GM21390 (cell line): ENCODE data around the gene ZNF181.

Source experiments
- ATAC-seq: cut with Tn5 transposase; IDR thresholded peaks from one replicate; pipeline ENCODE4 v1.9.1; 2021; ENCODE audit not compliant: unreplicated experiment

ZNF181 gene

DNA sequence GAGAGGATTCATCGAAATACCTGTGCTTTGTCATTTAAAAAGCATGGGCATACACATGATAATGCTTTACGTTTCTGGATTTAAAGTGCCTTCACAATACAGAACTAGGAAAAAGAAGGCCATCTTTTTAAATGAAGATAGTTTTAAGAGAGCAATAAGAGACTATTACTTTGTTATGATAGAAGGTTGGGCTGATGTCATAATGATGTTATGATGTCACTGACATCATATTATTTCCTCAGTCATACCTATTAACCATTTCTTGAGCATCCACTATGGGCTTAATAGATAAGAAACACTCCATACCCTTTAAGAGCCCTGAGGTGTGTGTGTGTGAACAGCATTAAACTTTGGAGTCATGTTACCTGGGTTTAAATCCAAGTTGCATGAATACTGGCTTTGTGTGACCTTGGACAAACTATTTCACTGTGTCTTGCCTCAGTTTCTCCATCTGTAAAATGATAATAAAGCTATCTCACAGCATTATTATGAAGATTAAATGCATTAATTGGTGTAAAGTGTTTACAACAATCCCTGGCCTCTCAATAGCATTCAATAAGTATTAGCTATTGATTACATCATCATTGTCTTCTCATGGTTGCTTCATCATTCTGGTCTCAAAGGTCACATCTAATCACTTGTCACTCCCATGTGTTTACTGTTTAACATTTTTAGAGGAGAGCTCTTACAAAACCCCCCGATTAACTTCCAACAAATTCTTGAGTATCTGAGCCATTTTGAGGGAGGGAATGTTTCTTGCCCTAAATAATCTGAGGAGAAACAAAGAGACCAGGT is 11.1 kb downstream of the ZNF181 start:
- no peak for ATAC-seq

DNA sequence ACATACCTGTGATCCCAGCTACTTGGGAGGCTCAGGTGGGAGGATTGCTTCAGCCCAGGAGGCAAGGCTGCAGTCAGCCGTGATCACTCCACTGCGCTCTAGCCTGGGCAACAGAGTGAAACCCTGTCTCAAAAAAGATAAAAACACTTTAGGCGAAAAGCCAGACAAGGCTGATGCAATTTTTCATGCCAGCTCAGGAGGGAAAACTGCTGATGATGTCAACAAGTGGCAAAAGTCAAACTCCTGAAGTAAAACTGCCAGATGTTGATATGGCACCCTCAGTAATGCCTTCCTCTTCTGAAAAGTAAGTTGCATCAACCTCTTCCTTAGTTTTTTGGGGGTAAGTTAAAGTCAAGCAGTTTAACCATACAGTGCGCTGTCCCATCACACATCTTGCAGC is 23.4 kb downstream of the ZNF181 start:
- no peak for ATAC-seq

DNA sequence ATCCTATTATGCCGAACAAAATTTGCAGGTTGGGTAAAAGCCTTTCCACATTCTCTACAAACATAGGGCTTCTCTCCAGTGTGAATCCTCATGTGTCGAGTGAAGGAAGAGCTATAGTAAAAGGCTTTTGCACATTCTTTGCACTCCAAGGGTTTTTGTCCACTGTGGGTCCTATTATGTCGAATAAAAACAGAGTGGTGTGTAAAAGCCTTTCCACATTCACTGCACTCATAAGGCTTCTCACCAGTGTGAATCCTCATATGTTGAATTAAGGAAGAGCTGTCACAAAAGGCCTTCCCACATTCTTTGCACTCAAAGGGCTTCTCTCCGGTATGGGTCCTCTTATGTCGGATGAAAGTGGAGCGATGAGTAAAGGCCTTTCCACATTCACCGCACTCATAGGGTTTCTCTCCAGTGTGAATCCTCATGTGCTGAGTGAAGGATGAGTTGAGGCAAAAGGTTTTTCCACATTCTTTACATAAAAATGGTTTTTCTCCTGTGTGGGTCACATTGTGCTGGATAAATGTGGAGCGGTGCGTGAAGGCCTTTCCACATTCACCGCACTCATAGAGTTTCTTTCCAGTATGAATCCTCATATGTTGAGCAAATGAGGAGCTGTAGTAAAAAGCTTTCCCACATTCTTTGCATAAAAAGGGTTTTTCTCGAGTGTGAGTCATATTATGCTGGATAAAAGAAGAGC is 25.3 kb downstream of the ZNF181 start:
- ATAC-seq = no peak

DNA sequence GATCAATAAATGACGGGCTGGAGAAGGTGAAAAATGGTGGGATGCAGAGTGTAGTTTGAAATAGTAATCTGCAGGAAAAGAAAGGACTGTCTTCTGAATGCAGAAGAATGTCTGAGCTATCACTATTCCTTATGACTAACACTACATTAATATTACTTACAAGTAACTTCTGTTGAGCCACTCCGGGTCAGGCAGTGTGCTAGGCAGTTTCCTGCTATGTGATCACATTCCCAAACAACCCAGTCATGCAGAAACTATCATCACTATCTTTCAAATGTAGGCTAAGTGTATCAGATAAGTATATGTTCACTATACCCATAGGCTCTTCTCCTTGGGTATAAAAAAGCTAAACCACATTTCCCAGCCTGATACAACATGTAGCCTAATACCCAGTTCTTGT is 32.3 kb downstream of the ZNF181 start:
- no peak for ATAC-seq

DNA sequence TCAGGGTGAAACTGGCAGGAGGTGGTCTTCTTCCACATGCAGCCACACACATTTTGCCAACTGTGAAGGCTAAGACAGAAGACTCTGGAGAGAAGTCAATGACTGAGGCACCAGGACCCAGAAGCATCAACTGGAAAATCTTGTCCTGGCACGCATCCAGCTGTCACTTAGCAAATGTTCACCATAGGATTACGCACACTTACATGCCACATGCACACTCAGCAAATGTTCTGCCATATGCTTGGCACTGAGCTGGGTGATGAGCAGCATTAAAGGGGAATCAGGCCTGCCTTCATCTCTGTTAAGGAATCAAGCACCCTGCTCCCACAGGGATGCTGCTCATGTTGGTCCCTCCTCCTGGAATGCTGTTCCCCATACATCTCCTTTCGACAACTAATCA is 33.9 kb downstream of the ZNF181 start:
- no peak for ATAC-seq

DNA sequence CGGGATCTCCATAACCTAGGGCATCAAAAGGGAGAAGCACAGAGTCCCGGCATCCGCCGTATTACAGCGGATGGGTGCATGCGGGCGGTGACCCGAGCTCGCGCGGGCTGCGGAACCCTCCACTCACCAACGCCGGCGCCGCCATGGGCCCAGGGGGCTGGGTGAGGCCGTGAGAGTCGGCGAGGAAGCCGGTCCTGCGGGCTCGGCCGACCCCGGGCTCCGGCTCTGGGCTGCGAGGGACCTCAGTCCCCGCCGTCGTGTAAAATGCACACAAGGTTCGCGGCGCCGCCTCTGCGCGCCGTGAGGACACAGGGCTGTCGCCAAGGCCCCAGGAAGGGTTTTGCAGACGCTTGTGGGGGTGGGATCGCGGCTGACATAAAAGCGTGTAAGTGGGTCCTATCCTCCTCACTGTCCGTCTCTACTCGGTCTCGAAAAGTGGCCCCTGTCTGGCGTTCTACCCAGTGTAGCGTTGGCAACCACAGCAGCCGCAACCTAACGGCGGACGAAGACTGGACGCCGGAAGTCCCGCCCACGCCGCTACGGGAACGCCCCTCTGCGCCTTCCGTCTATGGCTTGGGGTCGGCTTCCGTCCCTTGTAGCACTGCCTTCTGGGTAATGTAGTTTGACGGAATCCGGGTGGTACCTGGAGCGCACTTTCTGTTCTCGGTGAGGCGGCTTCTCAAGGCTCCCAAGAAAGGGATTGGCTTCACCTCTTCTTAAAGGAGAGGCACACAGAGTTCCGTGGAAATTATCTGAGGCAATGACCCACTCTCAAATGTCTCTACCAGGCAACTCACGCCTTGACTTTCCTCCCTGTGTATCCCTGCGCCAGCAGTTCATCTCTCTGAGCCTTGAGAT is 38.9 kb downstream of the ZNF181 start, which contains the start of gene ZNF599:
TSS of gene ZNF599 (minus strand) at position 519 of the 858 bp plus-strand sequence. CDS start at position 145, 374 bp downstream.
- ATAC-seq = peak; percentile 96

DNA sequence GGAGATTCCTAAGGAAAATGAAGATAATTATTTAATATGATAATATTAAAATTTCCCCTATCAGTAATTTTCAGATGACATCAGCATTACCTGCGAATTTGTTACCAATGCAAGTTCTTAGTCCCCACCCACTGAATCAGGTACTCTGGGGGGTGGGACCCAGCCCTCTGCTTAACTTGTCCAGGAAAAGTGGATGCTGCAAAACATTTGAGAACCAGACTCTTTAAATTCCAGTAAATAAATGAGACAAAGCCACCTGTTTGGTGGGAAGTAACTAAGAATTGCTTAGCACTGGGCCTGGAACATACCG is 39.5 kb downstream of the ZNF181 start:
- no peak for ATAC-seq

DNA sequence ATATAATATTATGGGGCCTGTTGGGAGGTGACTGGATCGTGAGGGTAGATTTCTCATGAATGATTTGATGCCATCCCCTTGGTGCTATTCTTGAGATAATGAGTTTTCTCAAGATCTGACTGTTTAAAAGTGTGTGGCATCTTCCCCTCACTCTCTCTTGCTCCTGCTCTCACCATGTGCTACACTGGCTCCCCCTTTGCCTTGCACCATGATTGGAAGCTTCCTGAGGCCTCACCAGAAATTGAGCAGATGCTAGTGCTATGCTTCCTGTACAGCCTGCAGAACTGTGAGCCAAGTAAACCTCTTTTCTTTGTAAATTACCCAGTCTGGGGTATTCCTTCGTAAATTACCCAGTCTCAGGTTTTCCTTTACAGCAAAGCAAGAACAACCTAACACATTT is 40.8 kb downstream of the ZNF181 start:
- no peak for ATAC-seq

DNA sequence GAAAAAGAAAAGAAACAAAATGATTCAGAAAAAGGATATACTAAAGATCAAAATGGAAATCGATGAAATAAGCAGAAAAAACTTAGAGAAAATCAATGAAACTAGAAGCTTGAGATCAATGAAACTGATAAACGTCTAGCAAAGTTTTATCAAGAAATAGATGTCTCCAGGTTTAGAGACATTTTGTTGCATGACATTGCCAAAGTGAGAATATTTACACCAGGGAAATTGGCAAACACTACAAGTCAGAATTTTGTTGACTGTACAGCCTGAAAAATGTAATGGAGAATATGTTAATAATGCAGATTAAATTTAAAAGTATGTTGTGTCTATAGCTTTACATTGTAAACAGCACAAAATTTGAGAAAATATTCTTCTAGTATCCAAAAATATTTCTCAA is 44.3 kb downstream of the ZNF181 start:
- ATAC-seq = no peak

DNA sequence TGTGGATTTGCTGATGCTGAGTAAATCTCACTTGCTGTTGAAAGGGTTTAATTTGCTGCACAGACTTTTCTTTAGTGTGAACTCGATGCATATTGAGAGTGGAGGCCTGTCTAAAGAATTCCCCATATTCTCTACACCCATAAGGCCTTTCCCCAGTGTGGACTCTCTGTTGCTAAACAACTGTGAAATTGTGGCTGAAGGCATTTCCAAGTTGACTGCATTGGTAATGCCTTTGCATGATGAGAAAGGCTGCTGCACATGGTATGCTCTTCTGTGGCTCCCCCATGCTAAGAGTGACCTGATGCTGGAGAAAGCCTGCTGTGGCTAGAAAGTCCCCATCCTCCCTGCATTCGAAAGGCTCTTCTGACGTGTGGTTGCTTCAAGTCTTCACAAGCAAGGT is 45.6 kb downstream of the ZNF181 start:
- ATAC-seq = no peak

DNA sequence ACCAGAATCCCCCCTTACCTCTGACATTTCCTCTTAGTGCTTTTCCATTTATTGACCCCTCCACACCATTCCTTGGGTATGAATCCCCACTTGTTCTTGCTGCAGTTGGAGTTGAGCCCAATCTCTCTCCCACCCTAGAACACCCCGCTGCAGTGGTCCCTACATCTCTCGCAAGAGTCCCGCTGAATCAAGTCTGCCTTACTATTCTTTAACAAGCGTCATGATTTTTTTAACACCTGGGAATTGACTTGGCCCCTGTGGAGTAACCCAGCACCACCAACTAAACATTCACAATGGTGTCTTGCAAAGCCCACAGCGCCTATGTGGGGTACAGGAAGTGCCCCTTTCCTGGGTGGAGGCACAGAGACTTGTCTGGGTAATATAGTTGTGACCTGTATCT is 52.2 kb downstream of the ZNF181 start:
- no peak for ATAC-seq

DNA sequence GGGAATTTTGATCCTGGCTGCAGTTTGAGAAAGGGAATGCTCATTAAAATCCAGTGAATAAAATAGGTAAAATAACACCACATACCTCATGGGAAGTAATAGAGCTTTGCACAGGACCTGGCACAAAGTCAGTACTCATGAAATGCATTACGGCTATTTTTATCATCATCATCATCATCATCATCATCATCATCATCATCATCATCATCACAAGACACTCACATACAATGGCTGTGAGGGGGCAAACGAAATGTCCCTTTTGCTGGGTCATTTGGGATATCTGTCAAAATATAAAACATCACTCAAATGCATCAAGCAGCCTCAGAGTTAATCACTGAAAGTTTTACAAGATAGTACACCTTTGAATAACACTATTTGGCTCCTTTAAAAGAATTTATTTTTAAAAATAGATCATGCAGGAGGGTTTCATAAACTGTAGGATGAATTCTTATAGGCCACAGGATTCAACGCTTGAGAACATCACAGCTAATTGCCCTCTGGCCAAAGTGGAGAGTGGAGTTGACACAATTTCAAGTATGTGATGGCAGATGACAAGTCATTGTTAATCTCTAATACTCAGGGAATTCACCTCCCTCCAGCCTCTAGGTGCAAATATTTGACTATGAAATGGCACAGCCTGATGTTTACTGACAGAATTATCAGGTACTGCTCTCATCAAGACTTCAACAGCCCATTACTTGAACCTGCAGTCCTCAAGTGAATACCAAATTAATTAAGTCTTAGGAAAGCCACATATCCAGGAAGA is 53.2 kb downstream of the ZNF181 start:
- no peak for ATAC-seq

DNA sequence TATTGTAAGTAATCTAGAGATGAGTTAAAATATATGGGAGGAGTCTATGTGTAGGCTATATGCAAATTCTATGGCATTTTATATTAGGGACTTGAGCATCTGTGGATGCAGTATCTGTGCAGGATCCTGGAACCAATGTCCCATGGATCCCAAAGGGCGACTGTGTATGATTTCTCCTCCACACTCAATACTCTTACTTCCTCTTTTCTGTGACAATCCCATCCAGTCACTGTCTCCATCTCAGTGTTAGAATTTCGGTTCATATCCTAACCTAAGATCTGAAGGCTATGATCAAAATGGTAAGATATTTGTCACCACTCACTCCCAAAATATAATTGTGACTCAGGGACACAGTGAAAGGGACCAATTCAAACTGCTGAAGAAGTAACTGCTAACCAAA is 54.0 kb downstream of the ZNF181 start:
- no peak for ATAC-seq

DNA sequence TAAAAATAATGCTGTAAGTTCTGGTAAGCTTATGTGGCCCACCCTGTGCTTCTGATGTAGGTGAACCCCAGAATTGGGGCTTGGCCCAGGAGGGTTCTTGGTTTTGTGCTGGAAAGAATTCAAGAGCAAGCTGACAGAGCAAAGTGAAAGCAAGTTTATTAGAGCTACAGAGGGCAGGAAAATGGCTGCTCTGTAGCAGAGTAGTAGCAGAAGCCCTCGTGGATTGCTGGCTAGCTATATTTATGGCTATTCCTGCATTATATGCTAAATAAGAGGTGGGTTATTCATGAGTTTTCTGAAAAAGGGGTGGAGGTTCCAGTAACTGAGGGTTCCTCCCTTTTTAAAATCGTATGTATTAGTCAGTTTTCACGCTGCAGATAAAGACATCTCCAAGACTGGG is 59.5 kb downstream of the ZNF181 start:
- no peak for ATAC-seq

DNA sequence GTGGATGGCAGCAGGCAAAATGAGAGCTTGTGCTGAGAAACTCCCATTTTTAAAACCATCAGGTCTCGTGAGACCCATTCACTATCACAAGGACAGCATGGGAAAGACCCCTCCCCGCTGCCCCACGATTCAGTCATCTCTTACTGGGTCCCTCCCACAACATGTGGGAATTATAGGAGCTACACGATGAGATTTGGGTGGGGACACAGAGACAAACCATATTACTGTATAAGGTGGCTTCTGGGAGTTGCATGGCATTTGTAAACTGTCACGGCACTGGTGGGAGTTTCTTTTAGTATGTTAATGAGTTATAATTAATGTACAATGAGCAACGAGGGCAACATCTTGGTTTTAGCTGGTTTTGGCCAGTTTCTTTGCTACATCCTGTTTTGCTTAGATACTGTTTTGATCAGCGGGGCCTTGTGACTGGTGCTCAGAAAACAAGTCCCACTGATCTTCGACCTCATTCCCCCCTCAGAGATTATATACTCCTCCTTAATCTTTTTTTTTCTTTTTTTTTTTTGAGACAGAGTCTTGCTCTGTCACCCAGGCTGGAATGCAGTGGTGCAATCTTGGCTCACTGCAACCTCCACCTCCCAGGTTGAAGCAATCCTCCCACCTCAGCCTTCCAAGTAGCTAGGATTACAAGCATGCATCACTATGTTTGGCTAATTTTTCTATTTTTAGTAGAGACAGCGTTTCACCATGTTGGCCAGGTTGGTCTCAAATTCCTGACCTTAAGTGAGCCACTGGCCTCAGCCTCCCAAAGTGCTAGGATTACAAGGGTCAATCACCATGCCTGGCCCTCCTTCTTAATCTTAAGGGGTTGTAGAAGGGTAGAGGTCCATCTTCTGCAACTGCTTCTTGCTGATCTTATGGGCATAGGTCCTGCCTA is 60.3 kb downstream of the ZNF181 start:
- ATAC-seq = no peak
